SK-N-SH (cell line): Measurements from ENCODE around the gene HIPK3.

Source experiments
- CTCF ChIP-seq: fragments of 200-600 bp; sonication (generic); IDR thresholded peaks from 2 replicates; pipeline ENCODE4 v1.6.1; 2017; ENCODE audit warnings: antibody characterized with exemption, mild to moderate bottlenecking, moderate library complexity
- FOXJ3 ChIP-seq: sonication (generic); formaldehyde crosslinking; IDR thresholded peaks from 2 replicates; pipeline ENCODE4 v1.5.1; 2020; ENCODE audit warnings: mild to moderate bottlenecking, missing genetic modification reagents
- POLR2AphosphoS5 ChIP-seq: IDR thresholded peaks from 2 replicates; pipeline ENCODE4 v1.6.1; 2012; ENCODE audit warnings: low read depth, low read length
- RCOR1 ChIP-seq: fragments of 150-350 bp; IDR thresholded peaks from 2 replicates; pipeline ENCODE4 v1.6.1; 2017; ENCODE audit warnings: antibody characterized with exemption, low read length
- USF1 ChIP-seq: IDR thresholded peaks from 2 replicates; pipeline ENCODE4 v1.4.0; 2012; ENCODE audit warnings: low read depth, borderline replicate concordance
- YY1 ChIP-seq: IDR thresholded peaks from 2 replicates; pipeline ENCODE4 v1.4.0; 2012; ENCODE audit warnings: low read depth, mild to moderate bottlenecking

- TF ChIP-seq POLR2AphosphoS5: no peak
- no peak for TF ChIP-seq CTCF
- no peak for TF ChIP-seq USF1
- TF ChIP-seq RCOR1: no peak
- TF ChIP-seq FOXJ3 (CRISPR knock-in tag): no peak
- no peak for TF ChIP-seq YY1
Observed at GRCh38 chr11:33376331-33377310, 119.4 kb downstream of the HIPK3 start.
